Measurements from ENCODE around the gene EMID1.
A peak's percentile ranks its signal among the peaks of the same experiment; 100 is the strongest.

Gene EMID1

DNA sequence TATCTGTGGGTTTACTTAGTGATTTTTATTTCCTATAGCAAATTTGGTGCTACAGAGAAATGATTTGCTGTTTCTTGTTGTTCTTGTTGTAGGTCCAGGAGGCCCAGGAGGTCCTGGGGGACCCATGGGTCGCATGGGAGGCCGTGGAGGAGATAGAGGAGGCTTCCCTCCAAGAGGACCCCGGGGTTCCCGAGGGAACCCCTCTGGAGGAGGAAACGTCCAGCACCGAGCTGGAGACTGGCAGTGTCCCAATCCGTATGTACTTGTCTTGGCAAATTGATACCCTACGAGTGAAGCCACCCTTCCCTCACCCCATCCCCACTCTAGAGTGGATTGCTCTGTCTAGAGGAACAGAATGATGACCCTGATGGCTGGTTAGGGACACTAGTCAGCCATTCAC, 92.9 kb downstream of the EMID1 start:
- Mint-ChIP-seq H3K27me3 (no peaks in the 10 kb centered on the region), H3K9me3 (no peaks in the 10 kb centered on the region), H3K4me3 (no peak overlapping the region), H3K4me1 (peaks cover 17% of the 10 kb centered on the region), H3K27ac (peak overlapping the region in 1 of 2 donors; percentile 49)
- ATAC-seq (no peak), DNase-seq (no peak)

DNA sequence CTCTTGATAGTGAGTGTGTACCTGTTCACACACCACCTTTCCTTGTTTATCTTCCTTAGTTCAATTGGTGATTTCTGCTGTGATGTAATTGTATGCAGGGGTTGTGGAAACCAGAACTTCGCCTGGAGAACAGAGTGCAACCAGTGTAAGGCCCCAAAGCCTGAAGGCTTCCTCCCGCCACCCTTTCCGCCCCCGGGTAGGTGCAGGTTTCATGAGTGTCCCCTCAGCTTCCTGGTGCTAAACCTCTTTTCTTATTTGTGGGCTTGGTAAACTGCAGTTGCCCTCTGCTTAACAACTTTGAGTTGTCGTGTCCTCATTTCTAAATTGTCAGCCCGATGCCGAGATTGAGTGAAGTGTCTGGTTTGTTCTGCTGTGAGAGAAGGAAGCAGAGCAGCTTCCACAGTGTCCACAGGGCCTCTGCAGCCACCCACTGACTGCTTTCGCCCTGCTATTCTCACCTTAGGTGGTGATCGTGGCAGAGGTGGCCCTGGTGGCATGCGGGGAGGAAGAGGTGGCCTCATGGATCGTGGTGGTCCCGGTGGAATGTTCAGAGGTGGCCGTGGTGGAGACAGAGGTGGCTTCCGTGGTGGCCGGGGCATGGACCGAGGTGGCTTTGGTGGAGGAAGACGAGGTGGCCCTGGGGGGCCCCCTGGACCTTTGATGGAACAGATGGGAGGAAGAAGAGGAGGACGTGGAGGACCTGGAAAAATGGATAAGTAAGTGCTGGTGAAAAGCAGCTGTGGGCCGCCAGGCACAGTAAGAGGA, 93.6 kb downstream of the EMID1 start:
- DNase-seq (no peak), ATAC-seq (no peak)
- H3K27me3 Mint-ChIP-seq: peaks cover 3% of the 10 kb centered on the region
- H3K27ac Mint-ChIP-seq: peak overlapping the region in 1 of 2 donors; percentile 3
- no peaks in the 10 kb centered on the region for H3K9me3 Mint-ChIP-seq
- no peak overlapping the region for H3K4me3 Mint-ChIP-seq
- peaks cover 17% of the 10 kb centered on the region for H3K4me1 Mint-ChIP-seq

DNA sequence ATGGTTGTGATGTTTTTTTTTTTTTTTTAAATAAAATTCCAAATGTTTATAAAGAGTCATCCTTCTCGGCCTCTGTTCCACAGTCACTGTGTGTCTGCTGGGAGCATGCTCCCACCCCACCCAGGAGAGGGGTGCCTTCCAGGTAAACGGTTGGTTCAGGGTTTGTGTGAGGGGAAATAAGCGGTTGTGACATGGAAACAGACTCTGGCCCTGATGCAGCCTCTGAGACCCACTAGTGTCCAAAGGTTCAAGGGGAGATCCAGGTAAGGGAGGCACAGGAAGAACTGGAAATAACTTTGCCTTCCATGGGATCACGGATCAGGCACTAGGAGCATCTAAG, 94.7 kb downstream of the EMID1 start:
- no peak for DNase-seq
- ATAC-seq: no peak
- H3K27ac Mint-ChIP-seq: no peak overlapping the region
- no peak overlapping the region for H3K4me3 Mint-ChIP-seq
- H3K27me3 Mint-ChIP-seq: peaks cover 15% of the 10 kb centered on the region
- H3K9me3 Mint-ChIP-seq: no peaks in the 10 kb centered on the region
- H3K4me1 Mint-ChIP-seq: peaks cover 22% of the 10 kb centered on the region

DNA sequence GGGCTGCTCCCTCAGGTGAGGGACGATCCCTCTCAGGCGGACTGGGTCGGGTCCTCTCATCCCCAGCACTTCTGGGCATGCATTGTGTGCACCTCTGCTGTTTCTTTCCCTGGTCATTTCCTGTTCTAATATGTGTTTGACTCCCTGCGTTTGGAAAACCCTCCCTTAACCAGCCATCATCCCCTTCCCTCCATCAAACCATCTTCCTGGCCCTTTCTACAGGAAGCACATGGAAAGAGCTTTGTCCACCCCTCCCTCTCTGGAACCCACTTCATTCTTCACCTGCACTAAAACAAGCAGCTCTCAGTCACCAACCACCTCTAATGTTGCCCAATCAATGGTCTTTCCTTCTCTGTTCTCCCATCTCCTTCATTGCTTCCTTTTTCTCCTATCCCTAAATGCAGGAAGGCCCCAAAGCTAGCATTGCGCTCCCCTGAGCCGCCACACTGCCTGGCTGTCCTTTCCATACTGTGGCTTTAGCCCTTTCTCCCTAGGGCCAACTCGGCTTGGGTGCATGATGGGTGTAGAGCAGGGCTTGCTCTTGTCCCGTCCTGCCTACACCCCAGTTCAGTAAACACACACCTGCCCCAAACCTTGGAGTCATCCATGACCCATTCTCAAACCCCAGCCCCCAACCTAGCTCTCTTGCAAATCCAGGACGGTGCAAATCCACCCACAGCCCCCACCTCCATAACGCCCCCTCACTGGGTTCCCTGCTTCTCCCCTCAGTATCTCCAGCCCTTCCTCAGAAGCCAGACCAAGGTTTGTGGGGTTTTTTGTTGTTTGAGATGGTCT, 95.3 kb downstream of the EMID1 start:
- Mint-ChIP-seq H3K27me3 (peaks cover 20% of the 10 kb centered on the region), H3K4me3 (no peak overlapping the region), H3K4me1 (peaks cover 28% of the 10 kb centered on the region), H3K27ac (peak overlapping the region in 1 of 2 donors; percentile 9), H3K9me3 (no peaks in the 10 kb centered on the region)
- DNase-seq: no peak
- peak; percentile 19 for ATAC-seq

DNA sequence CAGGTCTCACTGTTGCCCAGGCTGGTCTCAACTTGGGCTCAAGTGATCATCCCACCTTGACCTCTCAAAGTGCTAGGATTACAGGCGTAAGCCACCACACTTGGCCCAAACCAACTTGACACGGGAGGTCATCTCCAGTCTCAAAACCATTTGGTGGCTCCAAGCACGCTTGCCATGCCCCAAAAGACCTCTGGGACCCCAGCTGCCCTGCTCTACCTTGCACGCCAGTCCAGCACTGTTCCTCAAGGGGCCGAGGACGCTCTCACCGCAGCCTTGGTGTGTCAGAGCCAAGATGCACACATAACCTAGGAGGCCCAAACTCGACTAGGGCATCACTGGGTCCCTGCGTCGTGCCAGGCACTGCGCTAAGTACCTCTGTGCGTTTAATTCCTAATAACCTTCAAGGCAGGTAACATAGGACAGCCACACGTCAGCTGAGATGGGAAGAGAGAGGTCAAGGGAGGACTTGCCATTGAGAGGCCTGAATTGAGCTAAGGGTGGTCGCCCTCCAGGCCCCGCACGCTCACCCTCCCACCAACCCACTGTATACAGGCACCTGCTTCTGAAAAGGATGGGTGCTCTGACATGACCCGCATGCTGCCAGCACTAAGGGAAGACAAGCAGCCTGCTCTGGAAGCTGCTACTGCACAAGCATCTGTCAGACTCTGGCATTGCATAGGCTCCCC, 96.2 kb downstream of the EMID1 start:
- peak overlapping the region in 1 of 2 donors; percentile 20 for H3K27ac Mint-ChIP-seq
- H3K4me3 Mint-ChIP-seq: no peak overlapping the region
- peaks cover 28% of the 10 kb centered on the region for H3K27me3 Mint-ChIP-seq
- peaks cover 35% of the 10 kb centered on the region for H3K4me1 Mint-ChIP-seq
- H3K9me3 Mint-ChIP-seq: no peaks in the 10 kb centered on the region
- DNase-seq (no peak), ATAC-seq (no peak)

DNA sequence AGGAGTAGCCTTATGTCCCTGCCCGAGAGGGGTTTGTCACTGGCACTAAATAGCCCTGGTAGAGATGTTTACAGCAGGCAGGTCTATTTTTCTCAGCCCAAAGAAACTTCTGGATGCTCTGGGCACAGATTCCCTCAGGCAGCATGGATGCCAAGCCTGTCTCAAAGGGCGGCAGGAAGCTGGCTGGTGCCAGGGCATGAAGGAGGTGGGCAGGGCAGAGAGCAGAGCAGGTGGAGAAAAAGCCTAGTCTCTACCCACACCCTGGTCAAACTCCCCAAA, 96.6 kb downstream of the EMID1 start:
- DNase-seq: no peak
- peaks cover 30% of the 10 kb centered on the region for H3K27me3 Mint-ChIP-seq
- no peak overlapping the region for H3K4me3 Mint-ChIP-seq
- peak overlapping the region in 1 of 2 donors; percentile 20 for H3K27ac Mint-ChIP-seq
- H3K4me1 Mint-ChIP-seq: peaks cover 36% of the 10 kb centered on the region
- H3K9me3 Mint-ChIP-seq: no peaks in the 10 kb centered on the region
- ATAC-seq: no peak

DNA sequence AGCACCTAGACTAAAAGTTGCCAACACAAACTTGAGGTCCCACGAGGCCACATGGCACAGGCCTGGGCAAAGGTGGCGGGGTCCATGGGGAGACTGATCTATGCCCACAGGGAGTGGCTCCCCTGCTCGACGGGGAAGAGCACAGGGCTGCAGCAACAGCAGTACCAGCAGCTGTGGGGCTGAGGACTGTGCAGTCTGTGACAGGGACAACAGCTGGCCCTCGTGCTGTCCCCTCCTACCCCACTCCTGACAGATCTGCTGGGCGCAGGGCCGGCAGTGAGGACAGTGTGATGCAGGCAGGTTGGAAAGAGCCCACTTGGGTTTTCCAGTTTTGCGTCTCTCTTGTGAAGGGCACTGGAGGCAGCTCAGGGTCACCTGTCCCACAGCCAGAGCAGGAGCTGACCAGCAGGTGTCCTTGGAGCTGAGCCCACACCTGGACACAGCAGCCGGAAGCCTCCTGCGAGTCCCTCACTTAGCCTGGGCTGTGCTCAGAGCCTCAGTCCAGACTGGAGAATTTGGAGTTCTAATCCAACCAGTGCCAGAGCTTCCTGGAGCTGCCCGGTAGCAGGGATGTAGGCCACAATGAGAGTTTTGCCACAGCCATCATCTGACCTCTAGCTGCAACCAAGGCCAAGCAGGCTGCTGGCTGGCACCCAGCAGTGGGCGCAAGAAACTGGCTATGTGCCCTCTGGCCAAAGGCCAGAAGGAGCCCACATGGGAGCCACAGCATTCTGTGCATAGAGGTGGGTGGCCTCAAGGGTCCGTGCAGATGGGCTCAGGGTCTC, 97.2 kb downstream of the EMID1 start:
- DNase-seq (no peak), ATAC-seq (no peak)
- H3K9me3 Mint-ChIP-seq: no peaks in the 10 kb centered on the region
- H3K27me3 Mint-ChIP-seq: peaks cover 35% of the 10 kb centered on the region
- H3K27ac Mint-ChIP-seq: no peak overlapping the region
- H3K4me1 Mint-ChIP-seq: peaks cover 37% of the 10 kb centered on the region
- H3K4me3 Mint-ChIP-seq: no peak overlapping the region

DNA sequence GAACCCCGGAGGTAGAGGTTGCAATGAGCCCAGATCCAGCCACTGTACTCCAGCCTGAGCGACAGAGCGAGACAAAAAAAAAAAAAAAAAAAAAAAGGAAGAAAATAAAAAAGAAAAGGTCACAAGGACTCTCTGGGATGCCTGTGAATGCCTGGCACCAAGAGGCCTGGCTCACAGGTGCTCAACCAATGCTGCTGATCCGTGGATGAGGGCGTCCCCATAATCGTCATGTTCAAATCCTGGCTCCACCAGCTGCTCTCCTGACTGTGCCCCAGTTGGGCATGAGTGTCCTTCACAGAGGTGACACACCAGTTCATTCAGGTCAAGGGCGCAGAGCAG, 100.1 kb downstream of the EMID1 start:
- DNase-seq (no peak), ATAC-seq (no peak)
- H3K27me3 Mint-ChIP-seq: peaks cover 47% of the 10 kb centered on the region
- no peak overlapping the region for H3K27ac Mint-ChIP-seq
- H3K4me3 Mint-ChIP-seq: peak overlapping the region; percentile 75 to 87
- H3K9me3 Mint-ChIP-seq: no peaks in the 10 kb centered on the region
- H3K4me1 Mint-ChIP-seq: peaks cover 49% of the 10 kb centered on the region

DNA sequence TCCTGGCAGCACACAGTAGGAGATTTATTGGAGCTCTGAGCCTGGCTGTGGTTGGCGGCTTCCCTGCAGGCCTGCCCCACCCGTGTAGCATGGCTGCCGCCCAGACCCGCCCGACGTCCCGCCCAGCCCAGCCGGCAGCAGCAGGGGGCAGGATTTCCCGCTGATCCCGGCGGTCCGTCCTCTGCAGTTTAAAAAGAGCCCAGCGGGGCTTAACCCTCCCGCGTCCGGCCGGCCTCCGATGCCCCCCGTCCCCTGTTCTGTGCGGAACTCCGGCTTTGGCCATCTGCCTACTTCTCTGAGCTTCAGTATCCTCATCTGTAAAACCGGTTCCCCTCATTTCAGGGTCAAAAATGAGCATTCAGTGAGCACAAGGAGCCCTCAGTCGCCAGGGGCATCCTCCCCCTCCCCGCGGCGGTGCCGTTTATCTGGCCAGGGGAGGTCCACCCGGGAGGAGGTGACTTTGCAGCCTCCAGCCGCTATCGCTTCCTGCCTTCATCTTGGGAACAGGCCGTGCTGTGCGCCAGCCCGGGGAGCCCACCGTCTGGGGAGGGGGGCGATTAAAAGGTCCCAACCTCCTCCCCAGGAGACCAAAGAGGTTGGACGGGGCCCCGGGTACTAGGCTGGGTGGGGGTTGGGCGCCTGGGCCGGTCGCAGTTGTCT, 100.6 kb downstream of the EMID1 start, which contains the start of gene GAS2L1:
GAS2L1 (plus strand) TSS at position 476 of the 660 bp plus-strand sequence. CDS start 1,456 bp downstream, outside the sequence.
- DNase-seq (peak; percentile 53 to 64), ATAC-seq (peak; percentile 61)
- Mint-ChIP-seq H3K4me1 (peaks cover 54% of the 10 kb centered on the region), H3K9me3 (no peaks in the 10 kb centered on the region), H3K27me3 (peaks cover 52% of the 10 kb centered on the region), H3K27ac (no peak within 1 kb of the TSS), H3K4me3 (peak within 1 kb of the TSS; percentile 82 to 87)

DNA sequence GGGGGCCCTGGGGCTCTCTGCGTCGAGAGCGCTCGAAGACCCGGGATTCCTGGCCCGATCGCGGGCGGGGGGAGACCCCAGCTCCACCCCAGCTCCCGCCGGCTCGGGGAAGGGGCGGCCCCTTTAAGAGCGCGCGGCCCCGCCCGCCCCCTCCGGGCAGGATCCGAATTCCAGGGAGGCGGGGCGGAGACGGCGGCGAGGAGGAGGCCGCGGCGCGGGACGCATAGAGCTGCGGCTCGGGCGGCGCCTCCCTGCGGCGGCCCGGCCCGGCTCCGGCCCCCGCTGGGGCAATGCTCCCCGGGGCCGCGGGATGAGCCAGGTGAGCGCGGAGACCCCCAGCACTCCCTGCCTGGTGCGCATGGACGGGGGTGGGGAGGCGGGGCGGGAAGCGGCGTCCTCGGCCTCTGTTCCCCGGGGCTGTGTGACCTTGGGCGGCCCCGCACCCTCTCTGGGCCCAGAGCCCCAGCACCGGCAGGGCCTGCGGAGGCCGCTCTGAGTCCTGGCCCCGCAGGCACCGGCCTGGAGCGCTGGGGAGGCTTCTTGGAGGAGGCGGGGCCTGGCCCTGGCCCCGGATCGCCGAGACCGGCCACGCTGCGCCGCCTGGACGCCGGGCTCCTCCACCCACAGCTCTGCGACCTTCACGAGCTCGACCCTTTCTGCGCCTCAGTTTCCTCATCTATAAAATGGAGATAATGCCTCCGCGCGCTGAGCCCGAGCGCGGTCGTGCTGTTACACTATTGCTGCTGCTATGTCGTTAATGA, 101.3 kb downstream of the EMID1 start:
- H3K9me3 Mint-ChIP-seq: no peaks in the 10 kb centered on the region
- H3K4me1 Mint-ChIP-seq: peaks cover 54% of the 10 kb centered on the region
- ATAC-seq: peak; percentile 19
- DNase-seq: peak in 1 of 2 donors; percentile 26
- H3K4me3 Mint-ChIP-seq: peak overlapping the region; percentile 82 to 87
- H3K27me3 Mint-ChIP-seq: peaks cover 56% of the 10 kb centered on the region
- no peak overlapping the region for H3K27ac Mint-ChIP-seq

DNA sequence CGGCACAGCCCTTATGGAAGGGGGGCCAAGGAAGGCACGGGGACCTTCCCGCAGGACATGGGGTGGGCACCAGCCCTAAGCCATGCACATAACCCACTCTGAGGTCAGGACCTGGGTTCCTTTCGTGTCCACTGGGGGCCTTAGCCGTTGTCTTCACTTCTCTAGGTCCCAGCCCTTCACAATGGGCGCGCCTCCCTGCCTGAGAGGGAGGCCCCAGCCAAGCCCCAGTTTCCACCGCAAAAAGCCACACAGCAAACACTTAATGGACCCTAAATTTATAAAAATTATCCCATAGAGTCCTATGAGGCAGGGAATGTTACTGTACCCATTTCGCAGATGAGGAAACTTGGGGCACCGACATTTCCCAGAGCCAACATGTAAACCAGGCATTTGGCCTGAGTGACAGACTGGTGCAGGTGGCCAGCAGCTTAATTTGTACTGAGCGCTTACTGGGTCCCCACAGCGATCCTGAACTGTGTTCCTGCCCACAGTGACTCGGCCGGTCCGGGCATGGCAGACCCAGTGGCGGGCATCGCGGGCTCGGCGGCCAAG, 102.0 kb downstream of the EMID1 start:
- no peak for DNase-seq
- Mint-ChIP-seq H3K4me1 (peaks cover 55% of the 10 kb centered on the region), H3K27ac (no peak overlapping the region), H3K27me3 (peaks cover 63% of the 10 kb centered on the region), H3K4me3 (peak overlapping the region; percentile 80 to 82), H3K9me3 (no peaks in the 10 kb centered on the region)
- ATAC-seq: no peak

DNA sequence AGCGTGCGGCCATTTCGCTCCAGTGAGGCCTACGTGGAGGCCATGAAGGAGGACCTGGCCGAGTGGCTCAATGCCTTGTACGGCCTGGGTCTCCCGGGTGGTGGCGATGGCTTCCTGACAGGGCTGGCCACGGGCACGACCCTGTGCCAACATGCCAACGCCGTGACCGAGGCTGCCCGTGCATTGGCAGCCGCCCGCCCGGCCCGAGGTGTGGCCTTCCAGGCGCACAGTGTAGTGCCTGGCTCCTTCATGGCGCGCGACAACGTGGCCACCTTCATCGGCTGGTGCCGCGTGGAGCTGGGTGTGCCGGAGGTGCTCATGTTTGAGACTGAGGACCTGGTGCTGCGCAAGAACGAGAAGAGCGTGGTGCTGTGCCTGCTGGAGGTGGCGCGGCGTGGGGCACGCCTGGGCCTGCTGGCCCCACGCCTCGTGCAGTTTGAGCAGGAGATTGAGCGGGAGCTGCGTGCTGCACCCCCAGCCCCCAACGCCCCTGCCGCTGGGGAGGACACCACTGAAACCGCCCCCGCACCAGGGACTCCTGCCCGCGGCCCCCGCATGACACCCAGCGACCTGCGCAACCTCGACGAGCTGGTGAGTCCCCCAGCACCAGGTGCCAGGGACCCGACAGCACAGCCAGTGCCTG, 102.6 kb downstream of the EMID1 start:
- ATAC-seq (no peak), DNase-seq (no peak)
- Mint-ChIP-seq H3K4me1 (peaks cover 61% of the 10 kb centered on the region), H3K27me3 (peaks cover 69% of the 10 kb centered on the region), H3K4me3 (peak overlapping the region; percentile 2 to 12), H3K27ac (no peak overlapping the region), H3K9me3 (no peaks in the 10 kb centered on the region)

DNA sequence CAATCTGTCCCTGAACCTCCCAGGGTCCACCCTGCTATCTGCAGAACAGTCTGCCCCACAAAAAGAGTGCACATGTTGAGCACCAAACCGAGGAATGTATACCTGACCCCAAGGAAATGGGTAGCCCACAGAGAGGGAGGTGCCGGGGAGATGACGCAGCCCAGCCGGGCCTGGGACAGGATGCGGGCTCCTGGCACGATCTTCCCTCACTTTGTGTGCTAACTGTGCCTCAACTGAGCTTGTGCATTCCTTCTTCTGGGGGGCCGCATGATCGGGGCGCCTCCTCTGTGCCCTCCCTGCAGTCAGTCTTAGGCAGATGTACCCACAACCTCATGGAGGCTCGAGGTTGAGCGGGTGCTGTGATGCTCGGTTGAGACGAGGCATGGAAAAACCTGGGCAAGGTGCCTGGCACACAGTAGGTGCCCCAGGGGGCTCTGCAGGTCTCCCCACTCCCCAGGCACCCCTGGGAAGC, 103.1 kb downstream of the EMID1 start:
- H3K9me3 Mint-ChIP-seq: no peaks in the 10 kb centered on the region
- H3K4me3 Mint-ChIP-seq: peak overlapping the region; percentile 2 to 12
- ATAC-seq (peak; percentile 74), DNase-seq (peak; percentile 28 to 71)
- no peak overlapping the region for H3K27ac Mint-ChIP-seq
- H3K4me1 Mint-ChIP-seq: peaks cover 67% of the 10 kb centered on the region
- H3K27me3 Mint-ChIP-seq: peaks cover 74% of the 10 kb centered on the region
